GM12801 (cell line): ENCODE data around the gene ADAD2.

Experiments used
- TF ChIP-seq, protein P1 (sequence below): IDR thresholded peaks from one replicate; pipeline ENCODE4 v1.5.1; 2011; ENCODE audit warnings: control low read depth; ENCODE audit not compliant: insufficient read length; ENCODE audit errors: extremely low read depth

The ADAD2 gene

DNA sequence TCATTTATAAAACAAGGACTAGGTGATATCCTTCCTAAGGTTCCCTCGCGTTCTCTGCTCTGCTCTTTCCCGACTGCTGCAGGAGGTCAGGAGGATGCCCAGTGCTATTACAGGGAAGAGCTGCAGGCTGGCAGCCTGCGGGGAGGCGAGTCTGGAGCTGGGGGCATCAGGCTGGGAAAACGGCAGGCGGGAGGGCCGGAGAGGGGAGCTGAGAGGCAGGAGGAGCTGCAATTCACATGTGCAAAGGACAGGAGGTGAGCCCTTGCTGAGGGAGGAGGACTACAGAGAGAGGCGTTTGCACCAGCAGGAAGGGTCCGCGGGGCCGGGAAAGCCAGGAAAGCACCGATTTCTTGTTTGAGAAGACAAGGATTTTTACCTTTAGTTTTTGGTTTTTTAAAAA lies 8.1 kb downstream of the ADAD2 start:
- TF ChIP-seq, protein P1, sequence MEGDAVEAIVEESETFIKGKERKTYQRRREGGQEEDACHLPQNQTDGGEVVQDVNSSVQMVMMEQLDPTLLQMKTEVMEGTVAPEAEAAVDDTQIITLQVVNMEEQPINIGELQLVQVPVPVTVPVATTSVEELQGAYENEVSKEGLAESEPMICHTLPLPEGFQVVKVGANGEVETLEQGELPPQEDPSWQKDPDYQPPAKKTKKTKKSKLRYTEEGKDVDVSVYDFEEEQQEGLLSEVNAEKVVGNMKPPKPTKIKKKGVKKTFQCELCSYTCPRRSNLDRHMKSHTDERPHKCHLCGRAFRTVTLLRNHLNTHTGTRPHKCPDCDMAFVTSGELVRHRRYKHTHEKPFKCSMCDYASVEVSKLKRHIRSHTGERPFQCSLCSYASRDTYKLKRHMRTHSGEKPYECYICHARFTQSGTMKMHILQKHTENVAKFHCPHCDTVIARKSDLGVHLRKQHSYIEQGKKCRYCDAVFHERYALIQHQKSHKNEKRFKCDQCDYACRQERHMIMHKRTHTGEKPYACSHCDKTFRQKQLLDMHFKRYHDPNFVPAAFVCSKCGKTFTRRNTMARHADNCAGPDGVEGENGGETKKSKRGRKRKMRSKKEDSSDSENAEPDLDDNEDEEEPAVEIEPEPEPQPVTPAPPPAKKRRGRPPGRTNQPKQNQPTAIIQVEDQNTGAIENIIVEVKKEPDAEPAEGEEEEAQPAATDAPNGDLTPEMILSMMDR = no peak

DNA sequence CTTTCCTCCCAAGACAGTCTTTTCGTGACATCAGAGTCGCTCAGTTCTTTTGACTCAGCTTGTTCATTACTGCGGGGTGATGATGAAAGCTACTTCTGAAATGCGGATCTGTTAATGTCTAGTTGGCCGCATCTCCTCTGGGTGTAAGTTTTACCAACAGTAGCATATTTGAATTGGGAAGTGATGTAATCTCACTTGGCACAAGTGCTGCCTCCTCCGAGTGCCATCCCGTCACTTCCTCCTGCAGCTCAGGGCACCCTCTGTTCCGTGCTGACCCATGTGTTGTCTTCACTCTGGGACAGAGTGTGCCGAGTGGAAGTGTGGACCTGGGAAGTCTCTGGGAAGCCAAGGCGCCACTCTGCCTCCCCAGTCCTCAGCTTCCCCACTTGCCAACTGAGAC lies 8.9 kb downstream of the ADAD2 start:
- TF ChIP-seq, protein P1 = no peak

DNA sequence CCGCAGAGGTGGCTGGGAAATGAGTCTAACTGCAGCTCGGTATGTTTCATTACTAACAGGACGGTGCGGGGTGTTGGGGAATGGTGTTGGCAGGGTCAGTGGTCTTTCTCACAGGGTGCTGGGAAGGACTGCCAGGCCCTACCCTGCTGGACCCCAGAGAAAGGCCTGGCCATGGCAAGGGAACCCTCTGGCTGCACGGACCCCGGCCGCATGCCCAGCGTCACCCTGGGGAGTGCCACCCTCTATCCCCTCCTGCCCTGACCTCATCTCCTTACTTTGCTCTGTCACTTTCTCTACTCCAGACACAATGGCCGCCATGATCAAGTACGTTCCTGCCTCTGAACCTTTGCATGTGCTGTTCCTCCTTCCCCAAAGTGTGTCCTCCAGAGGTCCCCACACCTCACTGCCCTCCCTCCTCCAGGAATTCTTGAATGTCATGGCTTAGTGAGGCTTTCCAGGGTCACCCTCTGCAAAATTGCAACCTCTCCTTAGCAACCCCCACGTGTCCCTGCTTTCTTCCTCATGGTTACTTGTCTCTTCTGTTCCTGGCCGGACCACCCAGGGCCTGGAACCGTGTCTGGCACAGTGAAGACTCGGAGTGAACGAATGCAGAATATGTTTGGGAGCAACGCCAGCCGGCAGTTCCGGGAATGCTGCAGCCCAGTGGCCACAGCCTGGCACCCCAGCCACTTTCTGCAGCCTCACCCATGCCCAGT lies 15.2 kb downstream of the ADAD2 start:
- TF ChIP-seq, protein P1 = no peak

DNA sequence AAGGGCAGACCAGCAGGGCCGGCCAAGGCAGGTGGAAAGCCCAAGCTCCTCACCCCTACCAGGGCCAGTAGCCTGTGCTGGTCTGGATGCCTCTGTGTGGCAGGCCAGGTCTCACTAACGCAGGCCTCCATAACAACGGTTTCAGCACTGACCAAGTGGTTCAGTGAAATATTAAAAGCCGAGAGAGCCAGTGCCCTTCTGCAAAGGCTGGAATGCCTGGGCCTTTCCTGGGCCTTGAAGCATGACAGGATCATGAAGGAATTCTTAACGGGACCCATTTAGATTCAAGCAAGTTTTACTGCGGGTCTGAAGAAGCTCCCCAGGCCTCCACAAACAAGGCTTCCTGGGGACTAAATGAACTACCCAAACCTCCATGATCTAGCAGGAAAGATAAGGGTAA lies 16.3 kb downstream of the ADAD2 start:
- TF ChIP-seq, protein P1 = no peak

DNA sequence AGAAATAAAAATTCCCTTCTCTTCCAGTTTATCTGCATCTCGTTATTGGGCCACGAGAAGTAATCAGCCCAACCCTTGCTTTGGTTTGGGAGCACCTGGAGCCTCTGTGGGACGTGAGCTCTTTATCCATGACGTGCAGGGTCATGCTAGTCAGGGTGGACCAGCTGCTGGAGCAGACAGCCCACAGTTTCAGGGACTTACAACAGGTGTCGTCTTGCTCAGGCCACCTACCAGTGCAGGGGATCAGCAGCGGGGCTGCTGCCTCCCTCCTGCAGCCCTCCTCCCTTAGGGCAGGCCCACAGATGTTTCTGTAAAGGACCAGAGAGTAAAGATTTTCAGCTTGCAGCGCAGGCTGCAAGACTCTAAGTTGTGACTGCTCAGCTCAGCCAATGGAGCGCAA lies 16.9 kb downstream of the ADAD2 start:
- TF ChIP-seq, protein P1 = no peak

DNA sequence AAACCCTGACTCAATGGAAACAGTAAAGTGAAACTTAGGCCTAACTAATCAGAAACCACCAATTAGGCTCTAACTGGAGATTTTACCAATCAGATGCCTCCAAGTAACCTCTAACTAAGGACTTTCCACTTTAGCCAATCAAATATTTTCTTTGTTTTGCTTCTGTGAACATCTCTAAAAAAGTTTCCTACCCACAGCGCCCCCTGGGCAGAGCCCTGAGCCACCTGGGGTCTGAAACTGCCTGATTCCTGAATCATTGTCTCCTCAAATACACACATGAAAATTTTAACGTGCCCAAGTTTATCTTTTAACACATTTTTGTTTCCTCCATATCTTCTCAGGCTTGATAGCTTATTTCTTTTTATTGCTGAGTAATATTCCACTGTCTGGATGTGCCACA lies 19.0 kb downstream of the ADAD2 start:
- TF ChIP-seq, protein P1 = no peak

DNA sequence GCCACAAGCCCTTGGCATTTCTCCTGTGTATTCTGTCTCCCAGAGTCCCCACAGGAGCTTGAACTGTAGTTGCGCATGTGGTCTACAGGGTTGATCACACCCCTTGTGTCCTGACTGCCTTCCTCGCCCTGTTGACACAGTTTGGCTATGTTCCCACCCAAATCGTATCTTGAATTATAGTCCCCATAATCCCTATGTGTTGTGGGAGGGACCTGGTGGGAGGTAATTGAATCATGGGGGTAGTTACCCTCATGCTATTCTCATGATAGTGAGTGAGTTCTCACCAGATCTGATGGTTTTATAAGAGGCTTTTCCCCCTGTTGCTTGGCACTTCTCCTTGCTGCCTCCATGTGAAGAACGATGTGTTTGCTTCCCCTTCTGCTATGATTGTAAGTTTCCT lies 21.2 kb downstream of the ADAD2 start:
- TF ChIP-seq, protein P1 = no peak
